Measurements from ENCODE around the gene SLC27A5.
"Not testable (repeated sequence)": the region's sequence is repeated elsewhere in the genome, so short reads cannot be mapped to it uniquely, and the experiment has no call there.

The SLC27A5 gene

DNA sequence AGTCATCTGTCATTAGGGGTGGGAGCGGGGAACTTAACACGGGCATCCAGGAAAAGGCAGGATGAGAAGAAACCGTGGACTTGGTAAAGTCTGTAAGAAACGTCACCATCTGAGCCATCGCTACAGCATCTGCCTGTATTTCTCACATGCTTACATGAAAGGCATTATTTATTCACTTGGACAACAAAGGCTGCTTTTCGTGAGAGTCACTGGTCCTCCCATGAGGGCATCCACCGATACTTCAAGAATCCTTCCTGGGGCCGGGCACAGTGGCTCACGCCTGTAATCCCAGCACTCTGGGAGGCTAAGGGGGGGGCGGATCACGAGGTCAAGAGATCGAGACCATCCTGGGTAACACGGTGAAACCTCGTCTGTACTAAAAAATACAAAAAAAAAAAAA, 19.5 kb downstream of the SLC27A5 start:
- no peaks in the 10 kb centered on the region for H3K4me1 ChIP-seq (ENCODE audit: control insufficient read depth in 1 of 2, insufficient read depth in 2 of 2, low read length in 2 of 2)
- H3K27me3 ChIP-seq (ENCODE audit: control insufficient read depth in 1 of 2, insufficient read depth in 2 of 2, low read length in 2 of 2) = no peaks in the 10 kb centered on the region
- H3K27ac ChIP-seq (ENCODE audit: low read depth, low read length) = no peak overlapping the region
- no peaks in the 10 kb centered on the region for H3K36me3 ChIP-seq (ENCODE audit: control insufficient read depth in 1 of 2, insufficient read depth in 2 of 2, low read length in 2 of 2)
- no peaks in the 10 kb centered on the region for H3K9me3 ChIP-seq (ENCODE audit: control insufficient read depth in 1 of 2, low read length in 2 of 2)
- H3K4me3 ChIP-seq (ENCODE audit: low read depth in 1 of 2, low read length in 2 of 2) = no peak overlapping the region
- no peak overlapping the region for H3K9ac ChIP-seq (ENCODE audit: low read depth in 1 of 2, low read length in 2 of 2)

DNA sequence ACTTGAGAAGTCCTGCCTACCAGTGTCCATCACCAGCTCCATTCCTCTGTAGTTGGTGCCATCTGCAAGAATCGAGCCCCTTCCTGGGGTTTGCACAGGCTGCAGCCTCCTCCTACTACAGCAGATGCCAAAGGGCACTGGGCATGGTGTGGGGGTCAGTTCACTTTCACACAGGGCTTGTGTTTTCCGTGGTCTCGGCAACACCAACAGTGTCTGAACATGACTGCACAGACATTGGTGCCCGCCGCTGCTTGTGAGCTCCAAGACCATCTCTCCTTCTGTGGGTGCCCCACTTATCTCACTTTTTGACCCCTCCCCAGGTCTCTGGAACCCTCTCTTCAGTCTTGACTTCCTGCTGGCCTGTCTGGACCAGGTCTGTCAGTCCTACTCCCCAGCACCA, 20.4 kb downstream of the SLC27A5 start:
- Histone ChIP-seq H3K36me3 (ENCODE audit: control insufficient read depth in 1 of 2, insufficient read depth in 2 of 2, low read length in 2 of 2) (no peaks in the 10 kb centered on the region), H3K4me3 (ENCODE audit: low read depth in 1 of 2, low read length in 2 of 2) (no peak overlapping the region), H3K9ac (ENCODE audit: low read depth in 1 of 2, low read length in 2 of 2) (no peak overlapping the region), H3K27ac (ENCODE audit: low read depth, low read length) (no peak overlapping the region), H3K27me3 (ENCODE audit: control insufficient read depth in 1 of 2, insufficient read depth in 2 of 2, low read length in 2 of 2) (no peaks in the 10 kb centered on the region), H3K9me3 (ENCODE audit: control insufficient read depth in 1 of 2, low read length in 2 of 2) (no peaks in the 10 kb centered on the region), H3K4me1 (ENCODE audit: control insufficient read depth in 1 of 2, insufficient read depth in 2 of 2, low read length in 2 of 2) (no peaks in the 10 kb centered on the region)

DNA sequence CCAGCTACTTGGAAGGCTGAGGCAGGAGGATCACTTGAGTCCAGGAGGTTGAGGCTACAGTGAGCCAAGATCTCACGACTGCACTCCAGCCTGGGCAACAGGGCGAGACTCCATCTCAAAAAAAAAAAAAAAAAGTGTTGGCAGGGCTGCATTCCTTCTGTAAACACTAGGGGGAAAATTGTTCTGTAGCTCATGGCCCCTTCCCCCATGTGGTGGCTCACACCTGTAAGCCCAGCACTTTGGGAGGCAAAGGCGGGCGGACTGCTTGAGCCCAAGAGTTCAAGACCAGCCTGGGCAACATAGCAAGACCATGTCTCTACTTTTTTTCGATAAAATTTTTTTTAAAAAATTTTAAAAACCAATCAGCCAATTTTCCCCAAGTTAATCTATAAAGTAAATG, 27.4 kb downstream of the SLC27A5 start:
- H3K36me3 ChIP-seq (ENCODE audit: control insufficient read depth in 1 of 2, insufficient read depth in 2 of 2, low read length in 2 of 2) = peaks cover 0 to 13% of the 10 kb centered on the region in 2 donors
- H3K4me3 ChIP-seq (ENCODE audit: low read depth in 1 of 2, low read length in 2 of 2); H3K27me3 ChIP-seq (ENCODE audit: control insufficient read depth in 1 of 2, insufficient read depth in 2 of 2, low read length in 2 of 2); H3K4me1 ChIP-seq (ENCODE audit: control insufficient read depth in 1 of 2, insufficient read depth in 2 of 2, low read length in 2 of 2); H3K9me3 ChIP-seq (ENCODE audit: control insufficient read depth in 1 of 2, low read length in 2 of 2); H3K9ac ChIP-seq (ENCODE audit: low read depth in 1 of 2, low read length in 2 of 2); H3K27ac ChIP-seq (ENCODE audit: low read depth, low read length): not testable (repeated sequence)

DNA sequence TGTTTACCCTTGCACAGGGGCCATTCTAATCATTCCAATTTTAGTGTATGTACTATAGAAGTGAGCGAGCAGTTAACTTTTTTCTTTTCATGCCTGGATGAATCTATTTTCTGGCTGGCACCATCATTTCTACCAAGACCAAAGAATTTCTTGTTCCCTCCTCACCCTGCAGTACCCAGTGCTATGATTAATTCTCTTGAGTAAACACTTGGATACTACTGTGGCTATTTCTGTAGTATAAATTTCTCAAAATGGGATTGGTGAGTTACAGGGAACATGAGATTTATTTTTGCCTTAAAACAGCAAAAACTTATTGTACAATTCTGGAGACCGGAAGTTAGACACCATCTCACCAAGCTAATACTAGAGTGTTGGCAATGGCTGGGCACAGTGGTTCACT, 28.0 kb downstream of the SLC27A5 start:
- H3K27ac ChIP-seq (ENCODE audit: low read depth, low read length) = no peak overlapping the region
- H3K27me3 ChIP-seq (ENCODE audit: control insufficient read depth in 1 of 2, insufficient read depth in 2 of 2, low read length in 2 of 2) = no peaks in the 10 kb centered on the region
- H3K4me3 ChIP-seq (ENCODE audit: low read depth in 1 of 2, low read length in 2 of 2) = no peak overlapping the region
- no peaks in the 10 kb centered on the region for H3K4me1 ChIP-seq (ENCODE audit: control insufficient read depth in 1 of 2, insufficient read depth in 2 of 2, low read length in 2 of 2)
- H3K9me3 ChIP-seq (ENCODE audit: control insufficient read depth in 1 of 2, low read length in 2 of 2) = no peaks in the 10 kb centered on the region
- peaks cover 0 to 13% of the 10 kb centered on the region in 2 donors for H3K36me3 ChIP-seq (ENCODE audit: control insufficient read depth in 1 of 2, insufficient read depth in 2 of 2, low read length in 2 of 2)
- H3K9ac ChIP-seq (ENCODE audit: low read depth in 1 of 2, low read length in 2 of 2) = no peak overlapping the region

DNA sequence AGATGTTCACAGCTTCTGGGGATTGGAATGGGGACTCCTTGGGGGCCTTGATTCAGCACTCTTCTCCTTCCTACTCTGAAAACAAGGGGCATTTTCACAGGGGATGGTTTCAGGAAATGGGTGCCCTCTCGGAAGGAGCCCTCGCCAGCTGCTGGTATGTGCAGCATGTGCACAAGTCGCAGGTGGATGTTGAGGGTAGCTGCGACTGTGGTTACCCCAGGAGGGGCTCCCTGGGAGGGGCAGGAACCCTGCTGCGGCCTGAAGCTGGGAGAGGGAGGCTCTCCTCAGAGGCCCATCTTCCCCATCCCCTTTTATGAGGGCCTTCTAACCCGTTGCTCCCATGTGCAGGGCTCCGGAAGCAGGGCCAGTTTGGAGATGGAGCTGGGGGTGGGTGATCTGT, 29.4 kb downstream of the SLC27A5 start:
- Histone ChIP-seq H3K9ac (ENCODE audit: low read depth in 1 of 2, low read length in 2 of 2) (no peak overlapping the region), H3K27me3 (ENCODE audit: control insufficient read depth in 1 of 2, insufficient read depth in 2 of 2, low read length in 2 of 2) (no peaks in the 10 kb centered on the region), H3K36me3 (ENCODE audit: control insufficient read depth in 1 of 2, insufficient read depth in 2 of 2, low read length in 2 of 2) (peaks cover 0 to 13% of the 10 kb centered on the region in 2 donors), H3K4me1 (ENCODE audit: control insufficient read depth in 1 of 2, insufficient read depth in 2 of 2, low read length in 2 of 2) (no peaks in the 10 kb centered on the region), H3K9me3 (ENCODE audit: control insufficient read depth in 1 of 2, low read length in 2 of 2) (no peaks in the 10 kb centered on the region), H3K4me3 (ENCODE audit: low read depth in 1 of 2, low read length in 2 of 2) (no peak overlapping the region), H3K27ac (ENCODE audit: low read depth, low read length) (no peak overlapping the region)

DNA sequence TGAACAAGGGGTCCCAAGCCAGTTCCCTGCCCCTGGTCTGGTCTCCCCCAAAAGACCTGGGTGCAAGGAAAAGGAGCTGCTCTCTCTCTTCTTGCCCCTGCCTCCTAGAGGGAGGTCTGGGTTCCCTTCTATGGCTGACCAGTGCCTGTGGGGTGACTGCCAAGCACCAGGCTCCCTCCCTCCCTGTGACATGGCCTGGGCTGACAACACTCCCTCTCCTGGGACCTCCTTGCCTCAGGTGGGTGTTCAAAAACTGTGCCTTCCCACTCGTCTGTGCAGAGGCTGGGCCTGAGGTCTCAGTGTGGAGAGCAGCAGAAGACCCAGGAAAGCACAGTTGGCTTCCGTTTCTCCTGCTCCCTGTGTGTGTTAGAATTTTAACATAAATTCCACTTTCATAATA, 31.0 kb downstream of the SLC27A5 start:
- H3K9ac ChIP-seq (ENCODE audit: low read depth in 1 of 2, low read length in 2 of 2) = no peak overlapping the region
- H3K9me3 ChIP-seq (ENCODE audit: control insufficient read depth in 1 of 2, low read length in 2 of 2) = no peaks in the 10 kb centered on the region
- H3K4me1 ChIP-seq (ENCODE audit: control insufficient read depth in 1 of 2, insufficient read depth in 2 of 2, low read length in 2 of 2) = peaks cover 7 to 8% of the 10 kb centered on the region in 2 donors
- no peaks in the 10 kb centered on the region for H3K27me3 ChIP-seq (ENCODE audit: control insufficient read depth in 1 of 2, insufficient read depth in 2 of 2, low read length in 2 of 2)
- peaks cover 0 to 13% of the 10 kb centered on the region in 2 donors for H3K36me3 ChIP-seq (ENCODE audit: control insufficient read depth in 1 of 2, insufficient read depth in 2 of 2, low read length in 2 of 2)
- no peak overlapping the region for H3K27ac ChIP-seq (ENCODE audit: low read depth, low read length)
- H3K4me3 ChIP-seq (ENCODE audit: low read depth in 1 of 2, low read length in 2 of 2) = no peak overlapping the region

DNA sequence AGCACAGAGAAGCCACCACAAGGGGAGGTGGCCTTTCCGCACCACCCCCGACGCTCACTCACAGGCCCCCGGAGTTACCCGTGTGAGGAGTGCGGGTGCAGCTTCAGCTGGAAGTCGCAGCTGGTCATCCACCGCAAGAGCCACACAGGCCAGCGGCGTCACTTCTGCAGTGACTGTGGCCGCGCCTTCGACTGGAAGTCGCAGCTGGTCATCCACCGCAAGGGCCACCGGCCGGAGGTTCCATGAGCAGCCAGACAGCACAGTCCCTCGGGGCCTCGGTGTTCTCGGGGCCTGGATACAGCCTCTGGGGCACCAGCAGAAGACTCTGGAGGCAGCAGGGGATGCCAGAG, 31.3 kb downstream of the SLC27A5 start:
- Histone ChIP-seq H3K4me3 (ENCODE audit: low read depth in 1 of 2, low read length in 2 of 2) (no peak overlapping the region), H3K4me1 (ENCODE audit: control insufficient read depth in 1 of 2, insufficient read depth in 2 of 2, low read length in 2 of 2) (peaks cover 7 to 9% of the 10 kb centered on the region in 2 donors), H3K36me3 (ENCODE audit: control insufficient read depth in 1 of 2, insufficient read depth in 2 of 2, low read length in 2 of 2) (peaks cover 0 to 13% of the 10 kb centered on the region in 2 donors), H3K9ac (ENCODE audit: low read depth in 1 of 2, low read length in 2 of 2) (no peak overlapping the region), H3K27me3 (ENCODE audit: control insufficient read depth in 1 of 2, insufficient read depth in 2 of 2, low read length in 2 of 2) (no peaks in the 10 kb centered on the region), H3K27ac (ENCODE audit: low read depth, low read length) (no peak overlapping the region), H3K9me3 (ENCODE audit: control insufficient read depth in 1 of 2, low read length in 2 of 2) (no peaks in the 10 kb centered on the region)

DNA sequence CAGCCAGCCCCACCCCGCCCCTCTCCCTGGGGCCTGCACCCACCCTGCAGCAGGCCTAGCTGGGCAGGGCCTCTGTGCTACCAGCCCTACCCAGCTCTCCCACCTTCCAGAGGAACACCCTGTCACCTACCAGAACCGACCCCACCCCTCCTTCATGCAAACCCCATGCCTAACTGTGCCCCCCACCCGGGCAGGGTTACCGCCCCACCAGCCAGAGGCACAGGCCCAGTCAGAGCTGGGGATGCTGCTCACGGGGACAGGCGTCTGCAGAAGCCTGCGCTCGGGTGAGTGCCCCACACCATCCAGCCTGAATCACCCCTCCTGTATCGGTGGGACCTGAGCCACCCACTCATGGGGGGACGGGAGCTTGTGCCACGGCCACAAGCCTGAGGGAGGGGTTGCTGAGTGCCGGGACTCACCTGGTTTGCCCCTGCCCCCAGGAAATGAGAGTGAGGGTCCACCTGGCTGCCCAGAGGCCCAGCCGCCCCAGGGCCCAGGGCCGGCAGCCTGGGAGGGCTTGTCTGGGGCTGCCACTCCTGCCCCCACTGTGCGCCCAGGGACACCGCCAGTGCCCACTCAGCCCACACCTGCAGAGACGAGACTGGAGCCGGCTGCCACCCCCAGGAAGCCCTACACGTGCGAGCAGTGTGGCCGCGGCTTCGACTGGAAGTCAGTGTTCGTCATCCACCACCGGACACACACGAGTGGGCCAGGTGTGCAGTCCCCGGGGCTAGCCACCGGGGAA, 31.9 kb downstream of the SLC27A5 start:
- H3K4me3 ChIP-seq (ENCODE audit: low read depth in 1 of 2, low read length in 2 of 2) = no peak overlapping the region
- peaks cover 0 to 13% of the 10 kb centered on the region in 2 donors for H3K36me3 ChIP-seq (ENCODE audit: control insufficient read depth in 1 of 2, insufficient read depth in 2 of 2, low read length in 2 of 2)
- no peak overlapping the region for H3K9ac ChIP-seq (ENCODE audit: low read depth in 1 of 2, low read length in 2 of 2)
- no peaks in the 10 kb centered on the region for H3K9me3 ChIP-seq (ENCODE audit: control insufficient read depth in 1 of 2, low read length in 2 of 2)
- H3K27ac ChIP-seq (ENCODE audit: low read depth, low read length) = no peak overlapping the region
- peaks cover 12 to 14% of the 10 kb centered on the region in 2 donors for H3K4me1 ChIP-seq (ENCODE audit: control insufficient read depth in 1 of 2, insufficient read depth in 2 of 2, low read length in 2 of 2)
- no peaks in the 10 kb centered on the region for H3K27me3 ChIP-seq (ENCODE audit: control insufficient read depth in 1 of 2, insufficient read depth in 2 of 2, low read length in 2 of 2)

DNA sequence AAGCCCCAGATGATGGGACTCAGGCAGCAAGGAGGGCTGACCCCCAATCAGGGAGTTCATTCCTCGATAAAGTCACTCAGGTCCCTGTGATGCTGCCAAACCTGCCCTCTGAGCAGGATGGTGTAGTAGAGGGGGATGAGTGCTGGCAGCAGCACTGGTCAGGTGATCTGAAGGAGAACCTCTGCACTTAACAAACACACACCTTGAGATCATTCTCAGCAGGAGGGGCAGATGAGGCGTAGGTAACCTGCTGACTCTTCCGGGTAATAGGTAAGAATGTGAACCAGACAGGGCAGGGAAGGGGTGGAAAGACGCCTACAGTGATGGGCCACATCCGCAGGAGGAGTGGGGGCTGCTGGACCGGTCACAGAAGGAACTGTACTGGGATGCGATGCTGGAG, 32.5 kb downstream of the SLC27A5 start:
- peaks cover 0 to 13% of the 10 kb centered on the region in 2 donors for H3K36me3 ChIP-seq (ENCODE audit: control insufficient read depth in 1 of 2, insufficient read depth in 2 of 2, low read length in 2 of 2)
- no peak overlapping the region for H3K27ac ChIP-seq (ENCODE audit: low read depth, low read length)
- no peak overlapping the region for H3K4me3 ChIP-seq (ENCODE audit: low read depth in 1 of 2, low read length in 2 of 2)
- H3K4me1 ChIP-seq (ENCODE audit: control insufficient read depth in 1 of 2, insufficient read depth in 2 of 2, low read length in 2 of 2) = peaks cover 14% of the 10 kb centered on the region in 2 donors
- H3K27me3 ChIP-seq (ENCODE audit: control insufficient read depth in 1 of 2, insufficient read depth in 2 of 2, low read length in 2 of 2) = no peaks in the 10 kb centered on the region
- H3K9me3 ChIP-seq (ENCODE audit: control insufficient read depth in 1 of 2, low read length in 2 of 2) = no peaks in the 10 kb centered on the region
- H3K9ac ChIP-seq (ENCODE audit: low read depth in 1 of 2, low read length in 2 of 2) = no peak overlapping the region

DNA sequence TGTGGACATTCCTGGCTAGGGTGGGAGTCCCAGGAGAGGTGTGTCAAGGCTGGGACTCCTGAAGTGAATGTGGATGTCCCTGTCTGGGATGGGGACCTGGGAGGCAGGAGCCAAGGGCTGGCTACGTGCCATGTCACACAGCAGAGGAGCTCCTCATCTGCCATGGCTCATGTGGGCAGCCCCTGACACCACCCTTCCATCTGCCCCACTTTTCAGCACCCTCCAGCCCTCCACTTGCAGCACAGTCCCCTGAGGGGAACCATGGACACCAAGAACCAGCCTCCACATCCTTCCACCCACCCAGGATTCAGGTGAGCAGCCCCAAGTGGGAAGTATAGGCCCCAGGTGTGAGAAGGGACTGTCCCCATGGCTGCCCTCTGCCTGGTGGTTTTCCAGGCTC, 33.9 kb downstream of the SLC27A5 start:
- Histone ChIP-seq H3K27me3 (ENCODE audit: control insufficient read depth in 1 of 2, insufficient read depth in 2 of 2, low read length in 2 of 2) (no peaks in the 10 kb centered on the region), H3K9ac (ENCODE audit: low read depth in 1 of 2, low read length in 2 of 2) (no peak overlapping the region), H3K4me1 (ENCODE audit: control insufficient read depth in 1 of 2, insufficient read depth in 2 of 2, low read length in 2 of 2) (peaks cover 14% of the 10 kb centered on the region in 2 donors), H3K9me3 (ENCODE audit: control insufficient read depth in 1 of 2, low read length in 2 of 2) (no peaks in the 10 kb centered on the region), H3K4me3 (ENCODE audit: low read depth in 1 of 2, low read length in 2 of 2) (no peak overlapping the region), H3K27ac (ENCODE audit: low read depth, low read length) (no peak overlapping the region), H3K36me3 (ENCODE audit: control insufficient read depth in 1 of 2, insufficient read depth in 2 of 2, low read length in 2 of 2) (peaks cover 0 to 14% of the 10 kb centered on the region in 2 donors)
